ENCODE data around the gene RASAL1. TPM values are rescaled to one million over a fixed set of nuclear protein-coding genes. Genes with fewer than 3 reads are reported as not detected.
A peak's percentile ranks its signal among the peaks of the same experiment; 100 is the strongest.

Gene RASAL1
- total and polyA plus RNA-seq, 2 experiments from 2014 or later, result 2.7 to 8.2 TPM

DNA sequence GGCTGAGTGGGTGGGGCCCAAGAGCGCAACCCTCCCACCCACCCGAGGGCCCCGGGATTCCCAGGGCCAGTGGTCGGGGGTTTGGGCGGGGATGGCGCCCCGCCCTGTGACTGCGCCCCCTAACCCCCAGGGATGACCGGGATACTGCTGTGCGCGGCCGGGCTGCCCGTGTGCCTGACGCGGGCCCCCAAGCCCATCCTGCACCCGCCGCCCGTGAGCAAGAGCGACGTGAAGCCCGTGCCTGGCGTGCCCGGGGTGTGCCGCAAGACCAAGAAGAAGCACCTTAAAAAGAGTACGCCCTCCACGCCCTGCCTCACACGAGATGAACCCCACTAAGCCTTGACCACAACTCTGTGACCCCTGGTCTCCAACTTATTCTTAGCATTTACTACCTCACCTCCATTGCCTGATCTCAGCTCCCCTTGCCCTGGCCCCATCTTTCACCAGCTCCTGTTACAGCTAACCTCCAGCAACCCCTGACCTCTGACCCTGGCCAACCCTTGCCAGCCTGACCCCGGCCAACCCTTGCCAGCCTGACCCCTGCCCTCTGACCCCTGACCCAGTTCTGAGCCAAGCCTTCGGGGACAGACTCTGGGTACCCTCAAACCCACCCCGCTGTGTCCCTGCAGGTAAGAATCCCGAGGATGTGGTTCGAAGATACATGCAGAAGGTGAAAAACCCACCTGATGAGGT lies 42.0 kb downstream of the RASAL1 start:
- DNase-seq (ENCODE audit: low spot score), result no peak
- H3K27me3 Mint-ChIP-seq (ENCODE audit: insufficient read depth, low read depth, poor library complexity), result peaks cover 18% of the 10 kb centered on the region
- Histone ChIP-seq H3K4me3 (peak overlapping the region; percentile 64), H3F3A (replicated peaks; ENCODE audit: low read depth) (no peaks in the 10 kb centered on the region), H3K27ac (ENCODE audit: low read depth) (no peak overlapping the region), H3K9me2 (ENCODE audit: insufficient read depth) (no peaks in the 10 kb centered on the region), H2AFZ (peak overlapping the region; percentile 89; the same call in 1 of the 2 replicates), H4K20me1 (replicated peaks; ENCODE audit: insufficient read depth) (no peaks in the 10 kb centered on the region), H3K79me2 (replicated peaks; ENCODE audit: insufficient read depth) (no peaks in the 10 kb centered on the region), H3K4me1 (ENCODE audit: insufficient read depth) (peaks cover 5% of the 10 kb centered on the region), H3K4me2 (peak overlapping the region; percentile 86), H3K36me3 (ENCODE audit: insufficient read depth) (no peaks in the 10 kb centered on the region), H3K27me3 (ENCODE audit: insufficient read depth) (no peaks in the 10 kb centered on the region)
- no peak for TF ChIP-seq ZNF114 (CRISPR knock-in tag; IDR thresholded peaks at IDR 0.05)
- TF ChIP-seq, protein P1, sequence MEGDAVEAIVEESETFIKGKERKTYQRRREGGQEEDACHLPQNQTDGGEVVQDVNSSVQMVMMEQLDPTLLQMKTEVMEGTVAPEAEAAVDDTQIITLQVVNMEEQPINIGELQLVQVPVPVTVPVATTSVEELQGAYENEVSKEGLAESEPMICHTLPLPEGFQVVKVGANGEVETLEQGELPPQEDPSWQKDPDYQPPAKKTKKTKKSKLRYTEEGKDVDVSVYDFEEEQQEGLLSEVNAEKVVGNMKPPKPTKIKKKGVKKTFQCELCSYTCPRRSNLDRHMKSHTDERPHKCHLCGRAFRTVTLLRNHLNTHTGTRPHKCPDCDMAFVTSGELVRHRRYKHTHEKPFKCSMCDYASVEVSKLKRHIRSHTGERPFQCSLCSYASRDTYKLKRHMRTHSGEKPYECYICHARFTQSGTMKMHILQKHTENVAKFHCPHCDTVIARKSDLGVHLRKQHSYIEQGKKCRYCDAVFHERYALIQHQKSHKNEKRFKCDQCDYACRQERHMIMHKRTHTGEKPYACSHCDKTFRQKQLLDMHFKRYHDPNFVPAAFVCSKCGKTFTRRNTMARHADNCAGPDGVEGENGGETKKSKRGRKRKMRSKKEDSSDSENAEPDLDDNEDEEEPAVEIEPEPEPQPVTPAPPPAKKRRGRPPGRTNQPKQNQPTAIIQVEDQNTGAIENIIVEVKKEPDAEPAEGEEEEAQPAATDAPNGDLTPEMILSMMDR (conservative IDR thresholded peaks at IDR 0.05; ENCODE audit: low read depth in 2 of 2), result peak in 1 of 2 experiments; percentile 9; a peak in 1 of 4 replicates
- H3K4me1 Mint-ChIP-seq, result peaks cover 24% of the 10 kb centered on the region
- no peak overlapping the region for H3K27ac Mint-ChIP-seq
- ATAC-seq, result peak; percentile 62
- H3K4me3 Mint-ChIP-seq, result peak overlapping the region; percentile 67
- H3K9me3 Mint-ChIP-seq, result peaks cover 2% of the 10 kb centered on the region; the same call in 1 of the 3 replicates
- peaks cover 2% of the 10 kb centered on the region for H3K36me3 Mint-ChIP-seq (ENCODE audit: low read depth)

DNA sequence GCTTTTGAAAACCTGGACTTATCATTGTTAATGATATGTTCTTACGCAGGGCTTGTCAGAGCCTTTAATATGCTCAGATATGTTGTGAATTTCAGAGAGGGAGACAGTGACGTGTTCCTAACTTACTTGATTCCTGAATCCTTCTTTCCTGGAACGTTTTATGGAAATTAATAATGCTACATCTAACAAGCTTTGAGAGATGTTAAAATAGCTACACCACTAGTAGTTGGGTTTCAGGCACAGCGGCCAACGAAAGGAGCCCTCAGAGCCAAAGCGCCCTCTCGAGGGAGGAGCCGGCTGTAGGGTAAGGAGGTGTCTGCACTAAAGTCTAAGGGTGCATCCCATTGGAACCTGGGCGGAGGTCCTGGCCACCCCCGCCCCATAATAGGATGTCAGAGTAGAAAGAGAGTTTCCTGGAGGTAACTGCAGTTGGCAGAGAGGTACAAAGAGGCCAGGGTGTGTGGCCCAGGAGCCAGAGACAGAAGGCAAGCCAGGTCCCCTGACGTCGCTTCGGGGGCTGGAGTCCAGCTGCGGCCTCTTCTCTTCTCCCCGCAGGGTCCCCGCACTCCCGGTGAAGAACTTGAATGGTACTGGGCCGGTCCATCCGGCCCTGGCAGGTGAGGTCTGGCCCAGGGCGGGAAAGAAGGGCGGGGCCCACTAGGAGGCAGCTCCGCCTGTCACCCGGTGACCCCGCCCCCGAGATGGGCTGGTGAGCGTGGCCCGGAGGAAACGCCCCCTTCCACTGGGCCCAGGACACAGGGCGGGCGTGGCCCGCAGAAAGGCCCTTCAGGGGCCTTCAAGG lies 42.8 kb downstream of the RASAL1 start:
- Histone ChIP-seq H3F3A (replicated peaks; ENCODE audit: low read depth) (no peaks in the 10 kb centered on the region), H3K4me3 (peak overlapping the region; percentile 64), H3K4me1 (ENCODE audit: insufficient read depth) (peaks cover under 1% of the 10 kb centered on the region; the same call in 1 of the 2 replicates), H3K36me3 (ENCODE audit: insufficient read depth) (no peaks in the 10 kb centered on the region), H2AFZ (peak overlapping the region; percentile 76), H3K27me3 (ENCODE audit: insufficient read depth) (no peaks in the 10 kb centered on the region), H3K9me2 (ENCODE audit: insufficient read depth) (no peaks in the 10 kb centered on the region), H3K4me2 (peak overlapping the region; percentile 86), H3K27ac (ENCODE audit: low read depth) (no peak overlapping the region), H4K20me1 (replicated peaks; ENCODE audit: insufficient read depth) (no peaks in the 10 kb centered on the region), H3K79me2 (replicated peaks; ENCODE audit: insufficient read depth) (no peaks in the 10 kb centered on the region)
- H3K9me3 Mint-ChIP-seq, result no peaks in the 10 kb centered on the region
- peak overlapping the region; percentile 76 for H3K4me3 Mint-ChIP-seq
- no peak overlapping the region for H3K27ac Mint-ChIP-seq
- ATAC-seq (peak; percentile 90), DNase-seq (ENCODE audit: low spot score) (peak; percentile 95)
- peaks cover 20% of the 10 kb centered on the region for H3K4me1 Mint-ChIP-seq
- TF ChIP-seq, protein P1 (conservative IDR thresholded peaks at IDR 0.05; ENCODE audit: low read depth in 2 of 2), result peak; percentile 51 to 72
- TF ChIP-seq CREB1 (CRISPR knock-in tag; IDR thresholded peaks at IDR 0.05; ENCODE audit: low read depth), result no peak
- H3K36me3 Mint-ChIP-seq (ENCODE audit: low read depth), result no peaks in the 10 kb centered on the region; the same call in 2 of the 3 replicates
- H3K27me3 Mint-ChIP-seq (ENCODE audit: insufficient read depth, low read depth, poor library complexity), result peaks cover 17% of the 10 kb centered on the region

All from GM23338 (cell line).